ENCODE data around the gene PSMA6. TPM values are rescaled to one million over a fixed set of nuclear protein-coding genes. Genes with fewer than 3 reads are reported as not detected.

The PSMA6 gene
- total and polyA plus RNA-seq, 2 of the 13 experiments (the other 11 are each of a cell fraction or from before 2014, with no cell fraction given) = 525 to 1,109 TPM

DNA sequence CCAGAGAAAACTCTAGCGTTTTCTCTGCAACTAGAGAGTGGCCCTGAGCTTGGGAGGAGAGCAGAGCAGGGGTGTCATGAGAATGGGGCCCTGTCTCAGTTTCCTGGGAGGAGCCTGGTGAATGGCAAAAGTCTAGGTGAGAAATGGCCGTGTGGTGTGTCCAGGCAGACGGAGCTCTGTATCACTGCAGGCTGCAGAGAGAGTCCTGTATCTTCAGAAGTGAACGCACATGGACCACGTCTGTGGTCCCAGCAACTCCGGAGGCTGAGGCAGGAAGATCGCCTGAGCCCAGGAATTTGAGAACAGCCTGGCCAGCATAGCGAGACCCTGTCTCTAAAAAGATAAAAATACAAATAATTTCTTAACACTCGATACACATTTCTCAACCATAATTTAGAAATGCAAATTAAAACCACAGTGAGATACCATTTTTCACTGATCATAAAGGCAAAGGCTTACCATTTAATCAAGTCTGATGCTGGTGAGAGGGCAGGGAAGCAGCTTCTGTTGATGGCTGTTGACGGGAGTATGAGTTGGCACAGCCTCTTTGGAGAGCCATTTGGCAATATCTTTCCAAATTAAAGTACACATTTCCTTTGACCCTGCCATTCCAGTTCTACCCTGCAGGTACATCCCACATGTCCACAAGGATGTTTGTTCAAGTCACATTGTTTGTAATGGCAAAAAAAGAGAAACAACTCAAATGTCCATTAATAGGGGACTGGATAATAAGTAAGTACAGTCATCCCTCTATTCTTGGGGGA, 61.4 kb downstream of the PSMA6 start (continued):
- TF ChIP-seq, protein P1, sequence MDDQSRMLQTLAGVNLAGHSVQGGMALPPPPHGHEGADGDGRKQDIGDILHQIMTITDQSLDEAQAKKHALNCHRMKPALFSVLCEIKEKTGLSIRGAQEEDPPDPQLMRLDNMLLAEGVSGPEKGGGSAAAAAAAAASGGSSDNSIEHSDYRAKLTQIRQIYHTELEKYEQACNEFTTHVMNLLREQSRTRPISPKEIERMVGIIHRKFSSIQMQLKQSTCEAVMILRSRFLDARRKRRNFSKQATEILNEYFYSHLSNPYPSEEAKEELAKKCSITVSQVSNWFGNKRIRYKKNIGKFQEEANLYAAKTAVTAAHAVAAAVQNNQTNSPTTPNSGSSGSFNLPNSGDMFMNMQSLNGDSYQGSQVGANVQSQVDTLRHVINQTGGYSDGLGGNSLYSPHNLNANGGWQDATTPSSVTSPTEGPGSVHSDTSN (CRISPR knock-in tag; IDR thresholded peaks at IDR 0.05; ENCODE audit: borderline replicate concordance) = no peak
- TF ChIP-seq DNMT1 (CRISPR knock-in tag; IDR thresholded peaks at IDR 0.05) (no peak), JARID2 (CRISPR knock-in tag; IDR thresholded peaks at IDR 0.05; ENCODE audit: insufficient replicate concordance) (no peak), NR3C1 (CRISPR knock-in tag; IDR thresholded peaks at IDR 0.05) (no peak), WIZ (CRISPR knock-in tag; IDR thresholded peaks at IDR 0.05) (no peak), ZNF629 (CRISPR knock-in tag; conservative IDR thresholded peaks at IDR 0.05) (no peak), CBFB (CRISPR knock-in tag; IDR thresholded peaks at IDR 0.05) (no peak), IRX3 (CRISPR knock-in tag; IDR thresholded peaks at IDR 0.05; ENCODE audit: borderline replicate concordance, low read depth) (no peak), ZNF841 (CRISPR knock-in tag; IDR thresholded peaks at IDR 0.05; ENCODE audit: borderline replicate concordance) (no peak), SIX1 (CRISPR knock-in tag; IDR thresholded peaks at IDR 0.05; ENCODE audit: borderline replicate concordance) (no peak), ELF1 (CRISPR knock-in tag; IDR thresholded peaks at IDR 0.05) (no peak), GATAD1 (CRISPR knock-in tag; IDR thresholded peaks at IDR 0.05) (no peak), ZNF746 (CRISPR knock-in tag; IDR thresholded peaks at IDR 0.05) (no peak), PAF1 (CRISPR knock-in tag; IDR thresholded peaks at IDR 0.05) (no peak), SIX4 (CRISPR knock-in tag; IDR thresholded peaks at IDR 0.05) (no peak)
- TF ChIP-seq, protein P2, sequence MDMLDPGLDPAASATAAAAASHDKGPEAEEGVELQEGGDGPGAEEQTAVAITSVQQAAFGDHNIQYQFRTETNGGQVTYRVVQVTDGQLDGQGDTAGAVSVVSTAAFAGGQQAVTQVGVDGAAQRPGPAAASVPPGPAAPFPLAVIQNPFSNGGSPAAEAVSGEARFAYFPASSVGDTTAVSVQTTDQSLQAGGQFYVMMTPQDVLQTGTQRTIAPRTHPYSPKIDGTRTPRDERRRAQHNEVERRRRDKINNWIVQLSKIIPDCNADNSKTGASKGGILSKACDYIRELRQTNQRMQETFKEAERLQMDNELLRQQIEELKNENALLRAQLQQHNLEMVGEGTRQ (IDR thresholded peaks at IDR 0.05; ENCODE audit: low read depth, low read length) = no peak
- TF ChIP-seq, protein P2 (CRISPR knock-in tag; IDR thresholded peaks at IDR 0.05; ENCODE audit: borderline replicate concordance) = no peak
- TF ChIP-seq, protein P3, sequence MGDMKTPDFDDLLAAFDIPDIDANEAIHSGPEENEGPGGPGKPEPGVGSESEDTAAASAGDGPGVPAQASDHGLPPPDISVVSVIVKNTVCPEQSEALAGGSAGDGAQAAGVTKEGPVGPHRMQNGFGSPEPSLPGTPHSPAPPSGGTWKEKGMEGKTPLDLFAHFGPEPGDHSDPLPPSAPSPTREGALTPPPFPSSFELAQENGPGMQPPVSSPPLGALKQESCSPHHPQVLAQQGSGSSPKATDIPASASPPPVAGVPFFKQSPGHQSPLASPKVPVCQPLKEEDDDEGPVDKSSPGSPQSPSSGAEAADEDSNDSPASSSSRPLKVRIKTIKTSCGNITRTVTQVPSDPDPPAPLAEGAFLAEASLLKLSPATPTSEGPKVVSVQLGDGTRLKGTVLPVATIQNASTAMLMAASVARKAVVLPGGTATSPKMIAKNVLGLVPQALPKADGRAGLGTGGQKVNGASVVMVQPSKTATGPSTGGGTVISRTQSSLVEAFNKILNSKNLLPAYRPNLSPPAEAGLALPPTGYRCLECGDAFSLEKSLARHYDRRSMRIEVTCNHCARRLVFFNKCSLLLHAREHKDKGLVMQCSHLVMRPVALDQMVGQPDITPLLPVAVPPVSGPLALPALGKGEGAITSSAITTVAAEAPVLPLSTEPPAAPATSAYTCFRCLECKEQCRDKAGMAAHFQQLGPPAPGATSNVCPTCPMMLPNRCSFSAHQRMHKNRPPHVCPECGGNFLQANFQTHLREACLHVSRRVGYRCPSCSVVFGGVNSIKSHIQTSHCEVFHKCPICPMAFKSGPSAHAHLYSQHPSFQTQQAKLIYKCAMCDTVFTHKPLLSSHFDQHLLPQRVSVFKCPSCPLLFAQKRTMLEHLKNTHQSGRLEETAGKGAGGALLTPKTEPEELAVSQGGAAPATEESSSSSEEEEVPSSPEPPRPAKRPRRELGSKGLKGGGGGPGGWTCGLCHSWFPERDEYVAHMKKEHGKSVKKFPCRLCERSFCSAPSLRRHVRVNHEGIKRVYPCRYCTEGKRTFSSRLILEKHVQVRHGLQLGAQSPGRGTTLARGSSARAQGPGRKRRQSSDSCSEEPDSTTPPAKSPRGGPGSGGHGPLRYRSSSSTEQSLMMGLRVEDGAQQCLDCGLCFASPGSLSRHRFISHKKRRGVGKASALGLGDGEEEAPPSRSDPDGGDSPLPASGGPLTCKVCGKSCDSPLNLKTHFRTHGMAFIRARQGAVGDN (CRISPR knock-in tag; IDR thresholded peaks at IDR 0.05) = no peak; the same call in none of the 2 replicates
- TF ChIP-seq, protein P4, sequence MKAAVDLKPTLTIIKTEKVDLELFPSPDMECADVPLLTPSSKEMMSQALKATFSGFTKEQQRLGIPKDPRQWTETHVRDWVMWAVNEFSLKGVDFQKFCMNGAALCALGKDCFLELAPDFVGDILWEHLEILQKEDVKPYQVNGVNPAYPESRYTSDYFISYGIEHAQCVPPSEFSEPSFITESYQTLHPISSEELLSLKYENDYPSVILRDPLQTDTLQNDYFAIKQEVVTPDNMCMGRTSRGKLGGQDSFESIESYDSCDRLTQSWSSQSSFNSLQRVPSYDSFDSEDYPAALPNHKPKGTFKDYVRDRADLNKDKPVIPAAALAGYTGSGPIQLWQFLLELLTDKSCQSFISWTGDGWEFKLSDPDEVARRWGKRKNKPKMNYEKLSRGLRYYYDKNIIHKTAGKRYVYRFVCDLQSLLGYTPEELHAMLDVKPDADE (CRISPR knock-in tag; IDR thresholded peaks at IDR 0.05) = no peak
- TF ChIP-seq, protein P5, sequence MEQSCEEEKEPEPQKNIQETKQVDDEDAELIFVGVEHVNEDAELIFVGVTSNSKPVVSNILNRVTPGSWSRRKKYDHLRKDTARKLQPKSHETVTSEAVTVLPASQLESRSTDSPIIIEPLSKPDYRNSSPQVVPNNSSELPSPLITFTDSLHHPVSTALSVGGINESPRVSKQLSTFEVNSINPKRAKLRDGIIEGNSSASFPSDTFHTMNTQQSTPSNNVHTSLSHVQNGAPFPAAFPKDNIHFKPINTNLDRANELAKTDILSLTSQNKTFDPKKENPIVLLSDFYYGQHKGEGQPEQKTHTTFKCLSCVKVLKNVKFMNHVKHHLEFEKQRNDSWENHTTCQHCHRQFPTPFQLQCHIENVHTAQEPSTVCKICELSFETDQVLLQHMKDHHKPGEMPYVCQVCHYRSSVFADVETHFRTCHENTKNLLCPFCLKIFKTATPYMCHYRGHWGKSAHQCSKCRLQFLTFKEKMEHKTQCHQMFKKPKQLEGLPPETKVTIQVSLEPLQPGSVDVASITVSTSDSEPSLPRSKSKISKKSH (CRISPR knock-in tag; IDR thresholded peaks at IDR 0.05; ENCODE audit: borderline replicate concordance) = no peak
